ENCODE results near the gene KCTD19.

Gene KCTD19

DNA sequence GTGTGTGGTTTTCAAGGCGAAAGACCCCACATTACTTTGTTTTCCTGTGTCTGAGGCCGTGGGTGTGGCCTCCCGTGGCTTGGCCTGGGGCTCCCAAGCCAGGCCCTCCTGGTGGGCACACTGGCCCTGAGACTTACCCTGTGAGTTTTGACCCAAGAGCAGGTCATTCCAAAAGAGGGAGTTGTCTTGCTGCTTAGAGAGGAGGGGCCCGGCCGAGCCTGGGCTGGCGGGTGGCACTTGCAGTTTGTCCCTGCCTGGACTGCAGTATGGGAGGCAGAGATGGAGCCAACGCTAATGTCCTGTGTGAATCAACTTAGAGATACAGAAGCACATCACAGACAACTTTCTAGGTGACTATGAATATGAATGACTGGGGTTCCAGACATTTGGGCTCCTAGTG lies 24.5 kb downstream of the KCTD19 start:
- DNase-seq (ENCODE audit: insufficient read length, low spot score) (no peak), FAIRE-seq (no peak)
- no peak for TF ChIP-seq POU2F2 (IDR thresholded peaks at IDR 0.05; ENCODE audit: low read depth, low read length)
- no peak for TF ChIP-seq POLR2AphosphoS5 (IDR thresholded peaks at IDR 0.05; ENCODE audit: low read depth, low read length)

DNA sequence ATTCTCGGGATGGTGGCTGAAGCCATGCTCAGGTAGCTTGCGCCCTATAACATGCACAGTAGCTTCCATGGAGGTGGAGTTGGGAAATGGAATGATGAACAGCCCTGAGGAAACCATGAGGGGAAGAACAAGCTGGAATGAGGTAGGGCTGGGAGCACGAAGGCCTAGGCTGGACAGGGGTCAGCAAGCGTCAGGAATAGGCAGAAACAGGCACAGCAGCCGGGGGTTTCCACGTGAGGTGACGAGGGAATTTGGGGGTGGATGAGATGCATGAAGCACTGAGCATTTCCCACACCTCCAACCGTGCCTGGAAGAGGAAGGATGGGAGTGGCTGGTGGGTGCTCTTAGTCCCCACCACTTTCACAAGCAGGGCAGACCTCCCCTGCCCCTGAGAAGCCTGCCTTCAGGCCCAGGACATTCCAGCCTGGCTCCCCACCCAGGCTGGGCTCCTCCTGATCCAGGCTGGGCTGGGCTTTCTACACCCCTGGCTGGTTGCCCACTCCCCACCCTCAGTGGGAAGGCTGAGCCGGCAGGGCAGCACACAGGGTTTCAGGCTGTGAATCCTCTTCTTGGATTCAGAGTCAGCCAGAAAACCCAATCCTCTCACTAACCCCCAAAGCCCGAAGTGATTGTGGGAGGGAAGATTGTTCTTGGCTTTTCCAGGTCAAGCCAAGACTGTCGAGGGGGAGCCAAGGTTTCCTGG lies 25.3 kb downstream of the KCTD19 start:
- DNase-seq (ENCODE audit: insufficient read length, low spot score) (no peak), FAIRE-seq (no peak)
- no peak for TF ChIP-seq PAX5 (IDR thresholded peaks at IDR 0.05; ENCODE audit: insufficient read depth, low read length, severe bottlenecking)
- no peak for TF ChIP-seq POU2F2 (IDR thresholded peaks at IDR 0.05; ENCODE audit: low read depth, low read length)

- FAIRE-seq (no peak), DNase-seq (ENCODE audit: insufficient read length, low spot score) (no peak)
- TF ChIP-seq POLR2AphosphoS5 (IDR thresholded peaks at IDR 0.05; ENCODE audit: low read depth, low read length) = no peak
- no peak for TF ChIP-seq TAF1 (IDR thresholded peaks at IDR 0.05; ENCODE audit: low read depth, low read length)
- no peak for TF ChIP-seq SPI1 (IDR thresholded peaks at IDR 0.05; ENCODE audit: low read depth, low read length)
- TF ChIP-seq POU2F2 (IDR thresholded peaks at IDR 0.05; ENCODE audit: low read depth, low read length) = no peak
- no peak for TF ChIP-seq PAX5 (IDR thresholded peaks at IDR 0.05; ENCODE audit: insufficient read depth, low read length, severe bottlenecking)
- TF ChIP-seq POLR2A (IDR thresholded peaks at IDR 0.05; ENCODE audit: low read depth, low read length) = no peak
These were observed 27.3 kb downstream of the KCTD19 start for GRCh38 chr16:67299269-67299668.

GRCh38 chr16:67298277-67298676 lies 28.3 kb downstream of the KCTD19 start:
- FAIRE-seq = no peak
- DNase-seq (ENCODE audit: insufficient read length, low spot score) = no peak
- TF ChIP-seq TAF1 (IDR thresholded peaks at IDR 0.05; ENCODE audit: low read depth, low read length) (no peak), POLR2A (IDR thresholded peaks at IDR 0.05; ENCODE audit: low read depth, low read length) (no peak), PAX5 (IDR thresholded peaks at IDR 0.05; ENCODE audit: insufficient read depth, low read length, severe bottlenecking) (no peak), SPI1 (IDR thresholded peaks at IDR 0.05; ENCODE audit: low read depth, low read length) (no peak), POLR2AphosphoS5 (IDR thresholded peaks at IDR 0.05; ENCODE audit: low read depth, low read length) (no peak), POU2F2 (IDR thresholded peaks at IDR 0.05; ENCODE audit: low read depth, low read length) (no peak)

- TF ChIP-seq POLR2AphosphoS5 (IDR thresholded peaks at IDR 0.05; ENCODE audit: low read depth, low read length) (no peak), POU2F2 (IDR thresholded peaks at IDR 0.05; ENCODE audit: low read depth, low read length) (no peak), TAF1 (IDR thresholded peaks at IDR 0.05; ENCODE audit: low read depth, low read length) (no peak), POLR2A (IDR thresholded peaks at IDR 0.05; ENCODE audit: low read depth, low read length) (no peak), PAX5 (IDR thresholded peaks at IDR 0.05; ENCODE audit: insufficient read depth, low read length, severe bottlenecking) (no peak), SPI1 (IDR thresholded peaks at IDR 0.05; ENCODE audit: low read depth, low read length) (no peak)
- FAIRE-seq (no peak), DNase-seq (ENCODE audit: insufficient read length, low spot score) (no peak)
These were observed 30.1 kb downstream of the KCTD19 start for GRCh38 chr16:67296420-67296819.

GRCh38 chr16:67294938-67295361 lies 31.6 kb downstream of the KCTD19 start:
- FAIRE-seq = no peak
- DNase-seq (ENCODE audit: insufficient read length, low spot score) = no peak
- no peak for TF ChIP-seq TAF1 (IDR thresholded peaks at IDR 0.05; ENCODE audit: low read depth, low read length)

DNA sequence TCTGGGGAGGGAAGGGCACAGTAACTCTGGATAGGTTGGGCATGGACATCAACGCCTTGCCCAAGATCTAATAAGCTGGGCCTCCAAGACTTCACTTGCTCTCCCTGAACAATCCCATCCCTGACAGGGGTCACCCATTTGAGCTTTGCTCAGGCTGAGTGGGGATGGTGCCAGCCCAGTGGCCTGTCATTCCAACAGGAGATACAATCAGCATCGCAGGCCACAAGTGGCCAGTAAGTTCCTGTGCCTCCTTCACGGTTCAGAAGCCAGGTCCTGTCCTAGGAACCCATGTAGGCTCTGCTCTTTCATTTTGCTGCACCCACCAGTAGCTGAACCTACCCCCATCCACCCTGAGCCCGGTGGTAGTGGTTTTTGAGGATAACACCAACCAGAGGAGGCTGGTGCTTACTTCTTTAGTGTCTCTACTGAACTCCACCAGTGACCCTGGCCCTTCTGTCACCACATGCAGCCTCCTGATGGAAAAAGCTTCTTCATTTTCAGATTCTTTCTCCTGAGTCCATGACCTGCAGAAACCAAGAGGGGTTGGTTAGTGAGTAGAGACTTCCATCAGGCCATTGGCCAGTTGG lies 32.3 kb downstream of the KCTD19 start:
- TF ChIP-seq SPI1 (IDR thresholded peaks at IDR 0.05; ENCODE audit: low read depth, low read length) = no peak
- no peak for TF ChIP-seq POLR2AphosphoS5 (IDR thresholded peaks at IDR 0.05; ENCODE audit: low read depth, low read length)
- TF ChIP-seq PAX5 (IDR thresholded peaks at IDR 0.05; ENCODE audit: insufficient read depth, low read length, severe bottlenecking) = no peak
- TF ChIP-seq POU2F2 (IDR thresholded peaks at IDR 0.05; ENCODE audit: low read depth, low read length) = no peak
- TF ChIP-seq TAF1 (IDR thresholded peaks at IDR 0.05; ENCODE audit: low read depth, low read length) = no peak
- TF ChIP-seq POLR2A (IDR thresholded peaks at IDR 0.05; ENCODE audit: low read depth, low read length) = no peak
- DNase-seq (ENCODE audit: insufficient read length, low spot score) (no peak), FAIRE-seq (no peak)

DNA sequence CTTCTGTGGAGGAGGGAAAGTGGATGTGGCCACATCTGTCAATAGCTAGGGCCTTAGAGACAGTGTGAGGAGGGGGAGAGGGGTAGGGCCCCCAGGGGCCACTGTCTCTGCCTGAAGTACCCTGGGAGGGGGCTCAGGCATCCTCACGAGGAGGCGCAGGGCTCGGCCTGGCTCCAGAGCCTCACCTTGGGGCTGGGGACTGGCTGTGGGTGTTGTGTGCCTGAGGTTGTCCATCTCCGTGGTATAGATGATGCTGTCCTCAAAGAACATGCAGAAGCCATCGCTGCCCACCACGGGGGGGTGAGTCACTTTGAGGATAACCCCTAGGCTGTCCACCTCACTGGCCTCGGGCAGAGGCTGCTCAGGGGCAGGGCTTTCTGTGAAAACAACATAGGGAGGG lies 35.1 kb downstream of the KCTD19 start:
- FAIRE-seq = no peak
- no peak for TF ChIP-seq POLR2A (IDR thresholded peaks at IDR 0.05; ENCODE audit: low read depth, low read length)
- no peak for TF ChIP-seq SPI1 (IDR thresholded peaks at IDR 0.05; ENCODE audit: low read depth, low read length)
- TF ChIP-seq POLR2AphosphoS5 (IDR thresholded peaks at IDR 0.05; ENCODE audit: low read depth, low read length) = no peak
- TF ChIP-seq PAX5 (IDR thresholded peaks at IDR 0.05; ENCODE audit: insufficient read depth, low read length, severe bottlenecking) = no peak
- no peak for TF ChIP-seq TAF1 (IDR thresholded peaks at IDR 0.05; ENCODE audit: low read depth, low read length)
- no peak for TF ChIP-seq POU2F2 (IDR thresholded peaks at IDR 0.05; ENCODE audit: low read depth, low read length)
- no peak for DNase-seq (ENCODE audit: insufficient read length, low spot score)

GRCh38 chr16:67287960-67288359 lies 38.6 kb downstream of the KCTD19 start:
- no peak for FAIRE-seq
- no peak for DNase-seq (ENCODE audit: insufficient read length, low spot score)
- TF ChIP-seq SPI1 (IDR thresholded peaks at IDR 0.05; ENCODE audit: low read depth, low read length) (no peak), TAF1 (IDR thresholded peaks at IDR 0.05; ENCODE audit: low read depth, low read length) (no peak), POLR2A (IDR thresholded peaks at IDR 0.05; ENCODE audit: low read depth, low read length) (no peak), POLR2AphosphoS5 (IDR thresholded peaks at IDR 0.05; ENCODE audit: low read depth, low read length) (no peak), POU2F2 (IDR thresholded peaks at IDR 0.05; ENCODE audit: low read depth, low read length) (no peak), PAX5 (IDR thresholded peaks at IDR 0.05; ENCODE audit: insufficient read depth, low read length, severe bottlenecking) (no peak)

GRCh38 chr16:67286441-67287235 lies 39.9 kb downstream of the KCTD19 start:
- FAIRE-seq = no peak
- no peak for TF ChIP-seq TAF1 (IDR thresholded peaks at IDR 0.05; ENCODE audit: low read depth, low read length)
- DNase-seq (ENCODE audit: insufficient read length, low spot score) = no peak

Measured in GM12891 (cell line).